HEK293 (cell line): ENCODE data around the gene RTP3.
A peak's percentile ranks its signal among the peaks of the same experiment; 100 is the strongest.

Source experiments
- AEBP2 ChIP-seq: fragments of 450-650 bp; formaldehyde crosslinking; IDR thresholded peaks from 2 replicates; pipeline ENCODE4 v1.5.1; 2016; ENCODE audit warnings: missing biosample characterization, missing genetic modification characterization, borderline replicate concordance
- CTCF ChIP-seq: fragments of 450-650 bp; formaldehyde crosslinking; IDR thresholded peaks from 2 replicates; pipeline ENCODE4 v1.5.1; 2016; ENCODE audit warnings: missing biosample characterization, missing genetic modification characterization
- GLIS2 ChIP-seq: fragments of 450-650 bp; formaldehyde crosslinking; IDR thresholded peaks from 2 replicates; pipeline ENCODE4 v1.5.1; 2016; ENCODE audit warnings: missing biosample characterization, missing genetic modification characterization
- HOXD13 ChIP-seq: sonication (generic); formaldehyde crosslinking; IDR thresholded peaks from 2 replicates; pipeline ENCODE4 v1.8.0; 2022; ENCODE audit warnings: missing genetic modification reagents, borderline replicate concordance
- KLF7 ChIP-seq: fragments of 450-650 bp; formaldehyde crosslinking; IDR thresholded peaks from 2 replicates; pipeline ENCODE4 v1.5.1; 2016; ENCODE audit warnings: missing biosample characterization, missing genetic modification characterization, borderline replicate concordance
- KLF9 ChIP-seq: fragments of 450-650 bp; formaldehyde crosslinking; IDR thresholded peaks from 2 replicates; pipeline ENCODE4 v1.5.1; 2016; ENCODE audit warnings: missing biosample characterization, missing genetic modification characterization, low read depth
- SETDB1 ChIP-seq: IDR thresholded peaks from one replicate; pipeline ENCODE4 v1.6.1; 2017; ENCODE audit warnings: mild to moderate bottlenecking, low read length, moderate library complexity, mixed read lengths; ENCODE audit not compliant: insufficient read length
- ZFHX2 ChIP-seq: fragments of 450-650 bp; formaldehyde crosslinking; conservative IDR thresholded peaks from 2 replicates; pipeline ENCODE4 v1.5.1; 2016; ENCODE audit warnings: missing biosample characterization, missing genetic modification characterization
- ZFP69B ChIP-seq: fragments of 450-650 bp; formaldehyde crosslinking; IDR thresholded peaks from 2 replicates; pipeline ENCODE4 v1.5.1; 2016; ENCODE audit warnings: missing biosample characterization, missing genetic modification characterization
- ZIC2 ChIP-seq: fragments of 450-650 bp; formaldehyde crosslinking; IDR thresholded peaks from 2 replicates; pipeline ENCODE4 v1.5.1; 2016; ENCODE audit warnings: missing biosample characterization, missing genetic modification characterization
- ZNF114 ChIP-seq: fragments of 450-650 bp; formaldehyde crosslinking; IDR thresholded peaks from 2 replicates; pipeline ENCODE4 v1.5.0; 2017; ENCODE audit warnings: missing biosample characterization, missing genetic modification characterization
- ZNF155 ChIP-seq: fragments of 450-650 bp; formaldehyde crosslinking; IDR thresholded peaks from 2 replicates; pipeline ENCODE4 v1.5.1; 2016; ENCODE audit warnings: missing biosample characterization, missing genetic modification characterization
- ZNF19 ChIP-seq: fragments of 450-650 bp; formaldehyde crosslinking; IDR thresholded peaks from 2 replicates; pipeline ENCODE4; 2016; ENCODE audit warnings: missing biosample characterization, missing genetic modification characterization, low read depth
- ZNF223 ChIP-seq: fragments of 450-650 bp; formaldehyde crosslinking; IDR thresholded peaks from 2 replicates; pipeline ENCODE4 v1.5.1; 2016; ENCODE audit warnings: missing biosample characterization, missing genetic modification characterization
- ZNF239 ChIP-seq: fragments of 450-650 bp; formaldehyde crosslinking; IDR thresholded peaks from 2 replicates; pipeline ENCODE4 v1.5.1; 2016; ENCODE audit warnings: missing biosample characterization, missing genetic modification characterization
- ZNF266 ChIP-seq: fragments of 450-650 bp; formaldehyde crosslinking; IDR thresholded peaks from 2 replicates; pipeline ENCODE4 v1.5.1; 2016; ENCODE audit warnings: missing biosample characterization, missing genetic modification characterization, low read depth
- ZNF302 ChIP-seq: fragments of 450-650 bp; formaldehyde crosslinking; IDR thresholded peaks from 2 replicates; pipeline ENCODE4 v1.5.1; 2016; ENCODE audit warnings: missing biosample characterization, missing genetic modification characterization, low read depth
- ZNF311 ChIP-seq: fragments of 450-650 bp; formaldehyde crosslinking; IDR thresholded peaks from 2 replicates; pipeline ENCODE4 v1.5.1; 2017; ENCODE audit warnings: missing biosample characterization, missing genetic modification characterization, borderline replicate concordance
- ZNF350 ChIP-seq: fragments of 450-650 bp; formaldehyde crosslinking; IDR thresholded peaks from 2 replicates; pipeline ENCODE4 v1.5.0; 2017; ENCODE audit warnings: missing biosample characterization, mild to moderate bottlenecking, missing genetic modification characterization
- ZNF398 ChIP-seq: fragments of 450-650 bp; formaldehyde crosslinking; IDR thresholded peaks from 2 replicates; pipeline ENCODE4 v1.5.1; 2017; ENCODE audit warnings: missing biosample characterization, missing genetic modification characterization
- ZNF449 ChIP-seq: fragments of 450-650 bp; formaldehyde crosslinking; IDR thresholded peaks from 2 replicates; pipeline ENCODE4 v1.5.1; 2017; ENCODE audit warnings: missing biosample characterization, mild to moderate bottlenecking, missing genetic modification characterization, moderate library complexity
- ZNF488 ChIP-seq: fragments of 450-650 bp; formaldehyde crosslinking; IDR thresholded peaks from 2 replicates; pipeline ENCODE4 v1.5.1; 2016; ENCODE audit warnings: missing biosample characterization, missing genetic modification characterization
- ZNF555 ChIP-seq: fragments of 450-650 bp; formaldehyde crosslinking; conservative IDR thresholded peaks from 2 replicates; pipeline ENCODE4 v1.5.1; 2017; ENCODE audit warnings: missing biosample characterization, mild to moderate bottlenecking, missing genetic modification characterization, inconsistent platforms
- ZNF621 ChIP-seq: fragments of 450-650 bp; formaldehyde crosslinking; IDR thresholded peaks from 2 replicates; pipeline ENCODE4 v1.5.1; 2017; ENCODE audit warnings: missing biosample characterization, missing genetic modification characterization
- ZNF626 ChIP-seq: fragments of 450-650 bp; sonication (Bioruptor Pico); formaldehyde crosslinking; IDR thresholded peaks from 2 replicates; pipeline ENCODE4 v1.5.1; 2018; ENCODE audit warnings: missing biosample characterization, missing genetic modification characterization, inconsistent platforms
- ZNF639 ChIP-seq: fragments of 450-650 bp; formaldehyde crosslinking; IDR thresholded peaks from 2 replicates; pipeline ENCODE4 v1.5.1; 2016; ENCODE audit warnings: missing biosample characterization, missing genetic modification characterization
- ZNF660 ChIP-seq: fragments of 450-650 bp; IDR thresholded peaks from 2 replicates; pipeline ENCODE4 v1.5.1; 2018; ENCODE audit warnings: missing biosample characterization, mild to moderate bottlenecking, missing genetic modification characterization
- ZNF670 ChIP-seq: fragments of 450-650 bp; formaldehyde crosslinking; IDR thresholded peaks from 2 replicates; pipeline ENCODE4 v1.5.1; 2016; ENCODE audit warnings: missing biosample characterization, missing genetic modification characterization, low read depth
- ZNF747 ChIP-seq: fragments of 450-650 bp; formaldehyde crosslinking; IDR thresholded peaks from 2 replicates; pipeline ENCODE4 v1.5.1; 2016; ENCODE audit warnings: missing biosample characterization, missing genetic modification characterization
- ZSCAN30 ChIP-seq: fragments of 450-650 bp; IDR thresholded peaks from 2 replicates; pipeline ENCODE4 v1.5.1; 2018; ENCODE audit warnings: missing biosample characterization, mild to moderate bottlenecking, missing genetic modification characterization, moderate library complexity
- ZSCAN5A ChIP-seq: fragments of 450-650 bp; formaldehyde crosslinking; IDR thresholded peaks from 2 replicates; pipeline ENCODE4 v1.5.1; 2016; ENCODE audit warnings: missing biosample characterization, missing genetic modification characterization

Gene RTP3

GRCh38 chr3:46488735-46489361, 8.9 kb upstream of the RTP3 start (continued):
- TF ChIP-seq HOXD13: no peak
- no peak for TF ChIP-seq ZNF239 (tag by site-specific recombination)
- 0 out of 2 replicates have a peak, but pooled peaks have one; percentile 41 for TF ChIP-seq KLF7
- TF ChIP-seq ZNF670: no peak
- TF ChIP-seq ZNF747 (tag by site-specific recombination): no peak
- TF ChIP-seq ZIC2 (tag by site-specific recombination): peak; percentile 73; the same call in 1 of the 2 replicates
- TF ChIP-seq KLF9: peak; percentile 44; the same call in 1 of the 2 replicates
- TF ChIP-seq ZNF398: no peak
- no peak for TF ChIP-seq ZNF488
- TF ChIP-seq SETDB1: no peak
- TF ChIP-seq ZNF621 (tag by site-specific recombination): no peak
- TF ChIP-seq ZNF223 (tag by site-specific recombination): no peak
- TF ChIP-seq ZNF449: no peak
- no peak for TF ChIP-seq ZFP69B (tag by site-specific recombination)
- peak; percentile 97 for TF ChIP-seq CTCF
- no peak for TF ChIP-seq ZNF155
- TF ChIP-seq ZNF114 (tag by site-specific recombination): no peak
- TF ChIP-seq ZNF311 (tag by site-specific recombination): no peak
- no peak for TF ChIP-seq ZNF626 (tag by site-specific recombination)
- no peak for TF ChIP-seq AEBP2 (tag by site-specific recombination)
- TF ChIP-seq ZSCAN5A: no peak
- no peak for TF ChIP-seq ZNF555 (tag by site-specific recombination)
- TF ChIP-seq ZNF302 (tag by site-specific recombination): no peak
- TF ChIP-seq ZNF350: no peak
- TF ChIP-seq ZFHX2 (tag by site-specific recombination): no peak
- TF ChIP-seq ZNF660 (tag by site-specific recombination): 0 out of 2 replicates have a peak, but pooled peaks have one; percentile 30
- TF ChIP-seq ZNF266: no peak
- TF ChIP-seq ZNF639 (tag by site-specific recombination): no peak
- TF ChIP-seq ZNF19 (tag by site-specific recombination): no peak
- peak; percentile 24; the same call in 1 of the 2 replicates for TF ChIP-seq GLIS2 (tag by site-specific recombination)
- no peak for TF ChIP-seq ZSCAN30
